Ishikawa (cell line): ENCODE data around the gene NFILZ.
A peak's percentile ranks its signal among the peaks of the same experiment; 100 is the strongest.

Experiments used
- CEBPB ChIP-seq: IDR thresholded peaks from 2 replicates; pipeline ENCODE4 v1.6.1; 2012
- CREB1 ChIP-seq: IDR thresholded peaks from 2 replicates; pipeline ENCODE4 v1.6.1; 2012; ENCODE audit warnings: low read depth
- EGR1 ChIP-seq: IDR thresholded peaks from 2 replicates; pipeline ENCODE4 v1.6.1; 2012
- EP300 ChIP-seq: IDR thresholded peaks from 2 replicates; pipeline ENCODE4 v1.6.1; 2012; ENCODE audit warnings: borderline replicate concordance
- FOXM1 ChIP-seq: IDR thresholded peaks from 2 replicates; pipeline ENCODE4 v1.6.1; 2012; ENCODE audit warnings: low read depth, borderline replicate concordance
- MAX ChIP-seq: IDR thresholded peaks from 2 replicates; pipeline ENCODE4 v1.6.1; 2012
- NFIC ChIP-seq: IDR thresholded peaks from 2 replicates; pipeline ENCODE4 v1.6.1; 2012
- RAD21 ChIP-seq: IDR thresholded peaks from 2 replicates; pipeline ENCODE4 v1.6.1; 2012; ENCODE audit warnings: low read depth
- REST ChIP-seq: IDR thresholded peaks from 2 replicates; pipeline ENCODE4 v1.6.1; 2012; ENCODE audit warnings: low read depth, mild to moderate bottlenecking
- TAF1 ChIP-seq: IDR thresholded peaks from 2 replicates; pipeline ENCODE4 v1.6.1; 2012; ENCODE audit warnings: low read depth, mild to moderate bottlenecking
- TCF12 ChIP-seq: IDR thresholded peaks from 2 replicates; pipeline ENCODE4 v1.6.1; 2012; ENCODE audit warnings: low read depth
- TEAD4 ChIP-seq: IDR thresholded peaks from 2 replicates; pipeline ENCODE4 v1.6.1; 2012
- USF1 ChIP-seq: IDR thresholded peaks from 2 replicates; pipeline ENCODE4 v1.6.1; 2012
- YY1 ChIP-seq: IDR thresholded peaks from 2 replicates; pipeline ENCODE4 v1.6.1; 2012; ENCODE audit warnings: low read depth
- ZBTB7A ChIP-seq: IDR thresholded peaks from 2 replicates; pipeline ENCODE4 v1.6.1; 2012; ENCODE audit warnings: low read depth

The NFILZ gene

GRCh38 chr19:8608941-8609278 lies 21.5 kb upstream of the NFILZ start:
- TF ChIP-seq USF1 (no peak), TEAD4 (no peak), NFIC (no peak), FOXM1 (no peak), TCF12 (no peak)

GRCh38 chr19:8609279-8610040 lies 21.0 kb upstream of the NFILZ start:
- TF ChIP-seq RAD21 (no peak), TEAD4 (no peak), REST (no peak), NFIC (no peak)

- TF ChIP-seq YY1 = no peak
- TF ChIP-seq EP300 = no peak
- TF ChIP-seq ZBTB7A = no peak
- no peak for TF ChIP-seq TAF1
- no peak for TF ChIP-seq TEAD4
Measured at GRCh38 chr19:8610041-8610935, 20.1 kb upstream of the NFILZ start, which contains the start of gene ADAMTS10. TSS of gene ADAMTS10 (minus strand) at chr19:8610715. CDS start at chr19:8605710, 5,005 bp downstream.

- TF ChIP-seq CREB1 (no peak), EP300 (no peak)
Measured at GRCh38 chr19:8610936-8611300, 19.5 kb upstream of the NFILZ start.

GRCh38 chr19:8611391-8611876 lies 19.0 kb upstream of the NFILZ start:
- TF ChIP-seq RAD21 = no peak
- no peak for TF ChIP-seq TCF12
- no peak for TF ChIP-seq CEBPB
- TF ChIP-seq TAF1 = no peak
- TF ChIP-seq NFIC = no peak
- TF ChIP-seq TEAD4 = no peak
- TF ChIP-seq EGR1 = no peak
- no peak for TF ChIP-seq REST
- no peak for TF ChIP-seq MAX
- no peak for TF ChIP-seq ZBTB7A
- TF ChIP-seq YY1 = no peak
- no peak for TF ChIP-seq EP300
- no peak for TF ChIP-seq CREB1
- no peak for TF ChIP-seq USF1

- TF ChIP-seq TEAD4 = peak; percentile 18; the same call in 1 of the 2 replicates
- no peak for TF ChIP-seq FOXM1
- TF ChIP-seq TCF12 = 0 out of 2 replicates have a peak, but pooled peaks have one; percentile 43
Measured at GRCh38 chr19:8611877-8612806, 18.3 kb upstream of the NFILZ start.
